ENCODE measurements around the gene MTX1. TPM values are rescaled to one million over a fixed set of nuclear protein-coding genes. Genes with fewer than 3 reads are reported as not detected.
A peak's percentile ranks its signal among the peaks of the same experiment; 100 is the strongest.

The MTX1 gene
- total RNA-seq, 3 donors from 2014 or later = 26.1 to 41.1 (median 35.6) TPM

DNA sequence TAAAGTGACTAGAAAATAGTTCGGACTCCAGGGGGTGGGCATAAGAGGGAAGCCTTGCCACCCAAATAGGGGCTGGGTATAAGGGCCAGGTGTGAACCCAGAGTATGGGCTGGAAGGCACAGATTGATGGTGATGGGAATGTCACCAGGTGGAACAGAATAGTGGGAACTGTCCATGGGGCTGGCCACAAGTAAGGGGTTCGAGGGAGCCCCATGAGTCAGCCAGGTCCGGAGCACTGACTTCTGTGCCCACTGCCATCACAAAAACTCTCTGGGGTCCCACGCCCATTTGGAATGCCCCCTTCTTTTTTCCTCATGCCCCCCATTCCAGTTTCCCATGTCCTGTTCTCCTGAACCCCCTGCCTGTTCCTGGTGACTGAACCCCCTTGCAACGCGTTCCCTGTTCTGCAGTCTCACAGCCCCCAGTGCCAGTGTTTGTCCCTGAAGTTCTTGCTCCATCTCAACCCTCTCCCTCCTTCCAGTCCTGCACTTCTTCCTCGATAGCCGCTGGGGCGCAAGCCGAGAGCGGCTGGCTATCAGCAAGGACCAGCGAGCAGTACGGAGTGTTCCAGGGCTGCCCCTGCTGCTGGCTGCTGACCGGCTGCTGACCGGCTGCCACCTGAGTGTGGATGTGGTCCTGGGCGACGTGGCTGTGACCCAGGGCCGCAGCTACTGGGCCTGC is 27.0 kb upstream of the MTX1 start:
- TF ChIP-seq, protein P1, sequence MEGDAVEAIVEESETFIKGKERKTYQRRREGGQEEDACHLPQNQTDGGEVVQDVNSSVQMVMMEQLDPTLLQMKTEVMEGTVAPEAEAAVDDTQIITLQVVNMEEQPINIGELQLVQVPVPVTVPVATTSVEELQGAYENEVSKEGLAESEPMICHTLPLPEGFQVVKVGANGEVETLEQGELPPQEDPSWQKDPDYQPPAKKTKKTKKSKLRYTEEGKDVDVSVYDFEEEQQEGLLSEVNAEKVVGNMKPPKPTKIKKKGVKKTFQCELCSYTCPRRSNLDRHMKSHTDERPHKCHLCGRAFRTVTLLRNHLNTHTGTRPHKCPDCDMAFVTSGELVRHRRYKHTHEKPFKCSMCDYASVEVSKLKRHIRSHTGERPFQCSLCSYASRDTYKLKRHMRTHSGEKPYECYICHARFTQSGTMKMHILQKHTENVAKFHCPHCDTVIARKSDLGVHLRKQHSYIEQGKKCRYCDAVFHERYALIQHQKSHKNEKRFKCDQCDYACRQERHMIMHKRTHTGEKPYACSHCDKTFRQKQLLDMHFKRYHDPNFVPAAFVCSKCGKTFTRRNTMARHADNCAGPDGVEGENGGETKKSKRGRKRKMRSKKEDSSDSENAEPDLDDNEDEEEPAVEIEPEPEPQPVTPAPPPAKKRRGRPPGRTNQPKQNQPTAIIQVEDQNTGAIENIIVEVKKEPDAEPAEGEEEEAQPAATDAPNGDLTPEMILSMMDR (IDR thresholded peaks at IDR 0.05) = no peak
- peaks cover 13% of the 10 kb centered on the region for H3K4me1 ChIP-seq (ENCODE audit: low read depth)
- no peak overlapping the region for H3K4me3 ChIP-seq
- no peak for ATAC-seq
- H3K36me3 ChIP-seq (ENCODE audit: low read depth) = no peaks in the 10 kb centered on the region
- H3K9me3 ChIP-seq = no peaks in the 10 kb centered on the region
- DNase-seq = peak in 2 of 3 donors; percentile 25 to 50
- intact Hi-C loops (cut with DNase I, micrococcal nuclease) = no loop called here

DNA sequence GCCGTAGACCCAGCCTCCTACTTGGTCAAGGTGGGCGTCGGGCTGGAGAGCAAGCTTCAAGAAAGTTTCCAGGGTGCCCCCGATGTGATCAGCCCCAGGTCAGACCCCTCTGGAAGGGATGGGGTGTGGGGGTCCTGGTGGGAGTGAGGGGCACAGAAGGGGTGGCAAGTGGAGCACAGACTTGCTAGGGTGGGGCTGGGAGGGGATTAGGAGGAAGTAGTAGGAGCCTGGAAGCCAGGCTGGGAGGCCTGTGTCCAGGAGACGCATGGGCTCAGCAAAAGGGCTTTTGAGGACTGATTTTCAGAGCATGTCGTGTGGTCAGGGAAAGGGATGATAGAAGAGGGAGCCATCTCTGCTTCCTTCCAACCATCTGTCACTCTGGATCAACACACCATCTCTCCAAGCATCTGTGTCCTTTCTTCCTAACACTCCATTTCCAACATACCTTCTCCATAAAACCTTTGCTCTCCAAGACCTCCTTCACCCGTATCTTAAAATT is 26.4 kb upstream of the MTX1 start:
- Histone ChIP-seq H3K9me3 (no peaks in the 10 kb centered on the region), H3K4me3 (no peak overlapping the region), H3K36me3 (ENCODE audit: low read depth) (no peaks in the 10 kb centered on the region), H3K4me1 (ENCODE audit: low read depth) (peaks cover 10% of the 10 kb centered on the region)
- TF ChIP-seq, protein P1 (IDR thresholded peaks at IDR 0.05) = no peak
- DNase-seq (peak in 1 of 3 donors; percentile 1), ATAC-seq (no peak)
- intact Hi-C loops (cut with DNase I, micrococcal nuclease) = no loop called here

DNA sequence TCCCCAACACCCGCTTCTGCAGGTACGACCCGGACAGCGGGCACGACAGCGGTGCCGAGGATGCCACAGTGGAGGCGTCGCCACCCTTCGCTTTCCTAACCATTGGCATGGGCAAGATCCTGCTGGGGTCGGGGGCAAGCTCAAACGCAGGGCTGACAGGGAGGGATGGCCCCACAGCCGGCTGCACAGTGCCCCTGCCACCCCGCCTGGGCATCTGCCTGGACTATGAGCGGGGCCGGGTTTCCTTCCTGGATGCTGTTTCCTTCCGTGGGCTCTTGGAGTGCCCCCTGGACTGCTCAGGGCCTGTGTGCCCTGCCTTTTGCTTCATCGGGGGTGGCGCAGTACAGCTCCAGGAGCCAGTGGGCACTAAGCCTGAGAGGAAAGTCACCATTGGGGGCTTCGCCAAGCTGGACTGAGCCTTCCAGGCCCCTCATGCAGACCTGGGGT is 24.7 kb upstream of the MTX1 start:
- peaks cover 20% of the 10 kb centered on the region for H3K4me1 ChIP-seq (ENCODE audit: low read depth)
- H3K9me3 ChIP-seq = no peaks in the 10 kb centered on the region
- TF ChIP-seq, protein P1 (IDR thresholded peaks at IDR 0.05) = no peak
- intact Hi-C loops (cut with DNase I, micrococcal nuclease) = no loop called here
- H3K36me3 ChIP-seq (ENCODE audit: low read depth) = no peaks in the 10 kb centered on the region
- no peak overlapping the region for H3K4me3 ChIP-seq
- DNase-seq (peak in 1 of 3 donors; percentile 32), ATAC-seq (no peak)

DNA sequence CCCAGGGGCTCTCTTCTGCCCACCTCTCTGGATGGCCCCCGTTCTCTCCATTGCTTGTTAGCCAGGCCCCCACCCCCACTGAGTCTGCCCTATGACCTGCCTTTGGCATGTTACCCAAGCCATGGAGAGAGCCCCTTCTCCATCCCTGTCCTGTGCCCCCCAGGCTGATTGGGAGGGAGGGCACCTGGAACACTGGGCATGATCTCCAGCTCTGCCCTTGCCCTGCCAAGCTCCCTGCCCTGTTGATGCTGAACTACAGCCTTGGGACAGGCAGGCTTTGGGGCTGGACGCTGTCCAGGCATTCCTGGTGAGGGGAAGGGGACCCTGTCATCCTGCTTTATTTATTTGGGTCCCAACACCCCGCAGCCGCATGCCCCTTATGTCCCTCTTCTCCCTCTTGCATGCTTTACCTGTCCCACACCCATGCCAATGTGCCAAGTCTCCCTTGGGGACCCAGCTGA is 24.1 kb upstream of the MTX1 start:
- TF ChIP-seq, protein P1 (IDR thresholded peaks at IDR 0.05) = no peak
- DNase-seq (peak in 1 of 3 donors; percentile 36), ATAC-seq (no peak)
- intact Hi-C loops (cut with DNase I, micrococcal nuclease) = no loop called here
- Histone ChIP-seq H3K36me3 (ENCODE audit: low read depth) (no peaks in the 10 kb centered on the region), H3K4me3 (no peak overlapping the region), H3K9me3 (no peaks in the 10 kb centered on the region), H3K4me1 (ENCODE audit: low read depth) (peaks cover 20% of the 10 kb centered on the region)

DNA sequence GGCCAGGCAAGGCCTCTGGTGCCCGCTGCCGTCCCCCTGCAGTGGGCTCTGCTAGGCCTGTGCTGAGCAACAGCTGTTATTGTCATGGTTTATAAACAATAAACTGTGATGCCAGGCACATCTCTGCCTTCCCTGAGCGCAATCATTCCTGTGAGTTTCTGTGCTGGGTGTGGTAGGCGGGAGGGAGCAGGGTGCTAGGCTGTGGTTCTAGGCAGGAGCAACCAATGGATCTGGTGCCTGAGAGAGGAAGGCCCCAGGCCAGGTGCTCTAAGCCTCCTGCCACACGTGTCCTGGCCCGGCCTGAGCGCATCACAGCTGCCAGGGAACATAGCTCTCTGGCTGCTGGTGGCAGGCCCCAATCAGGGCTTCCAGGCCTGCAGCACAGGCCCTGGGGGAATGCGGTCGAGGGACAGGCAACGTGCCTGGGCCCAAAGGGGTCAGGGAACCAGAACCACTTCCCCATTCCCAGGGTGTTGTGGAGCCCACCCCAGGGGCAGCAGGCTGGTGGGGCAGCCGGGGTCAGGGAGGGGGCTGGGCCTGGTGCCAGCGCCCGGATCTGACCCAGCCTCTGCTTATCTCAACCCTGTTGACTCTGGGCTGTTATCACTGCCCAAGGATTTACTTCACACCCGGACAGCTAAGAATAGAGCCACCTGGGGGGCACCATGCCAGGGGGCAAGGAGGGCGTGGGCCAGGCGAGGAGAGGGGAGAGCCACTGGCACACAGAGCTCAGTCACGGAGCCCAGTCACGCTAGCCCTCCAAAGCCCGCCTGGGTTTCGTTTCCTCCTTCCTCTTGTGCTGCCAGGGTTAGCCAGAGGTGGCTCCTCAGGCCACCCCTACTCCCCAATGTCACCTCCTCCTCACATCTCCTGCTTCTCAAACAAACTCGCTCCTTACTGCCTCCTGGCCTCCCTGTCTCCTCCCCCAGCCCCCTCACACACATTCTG is 23.4 kb upstream of the MTX1 start:
- Histone ChIP-seq H3K36me3 (ENCODE audit: low read depth) (no peaks in the 10 kb centered on the region), H3K4me1 (ENCODE audit: low read depth) (peaks cover 20% of the 10 kb centered on the region), H3K9me3 (no peaks in the 10 kb centered on the region), H3K4me3 (no peak overlapping the region)
- DNase-seq (peak in 2 of 3 donors; percentile 72 to 80), ATAC-seq (peak; percentile 72)
- intact Hi-C loops (cut with DNase I, micrococcal nuclease) = no loop called here
- TF ChIP-seq, protein P1 (IDR thresholded peaks at IDR 0.05) = no peak

Data from mucosa of descending colon (tissue), 3 donors.